Retina (tissue), 1 donor: Measurements from ENCODE around the gene EEF2.
"Not testable (repeated sequence)": the region's sequence is repeated elsewhere in the genome, so short reads cannot be mapped to it uniquely, and the experiment has no call there.

Experiments
- DNase-seq: peaks from one replicate; pipeline ENCODE4 v3.0.0-alpha.2; 2016

The EEF2 gene

GRCh38 chr19:4014541-4015491 lies 29.6 kb upstream of the EEF2 start:
- DNase-seq: peak; percentile 59

GRCh38 chr19:4013886-4014540 lies 28.8 kb upstream of the EEF2 start:
- no peak for DNase-seq

GRCh38 chr19:4012975-4013634 lies 27.8 kb upstream of the EEF2 start:
- DNase-seq: no peak

- DNase-seq: no peak
Observed at GRCh38 chr19:4012092-4012974, 27.1 kb upstream of the EEF2 start.

- DNase-seq: not testable (repeated sequence)
Observed at GRCh38 chr19:4011430-4011829, 26.2 kb upstream of the EEF2 start.

- DNase-seq: no peak
Observed at GRCh38 chr19:4010808-4011110, 25.5 kb upstream of the EEF2 start.

GRCh38 chr19:4009990-4010807 lies 24.9 kb upstream of the EEF2 start:
- DNase-seq: peak; percentile 28

GRCh38 chr19:4007836-4008539 lies 22.7 kb upstream of the EEF2 start:
- peak; percentile 32 for DNase-seq

- DNase-seq: peak; percentile 98
Observed at GRCh38 chr19:4007021-4007835, 22.0 kb upstream of the EEF2 start, which contains the start of gene PIAS4. Gene PIAS4 (plus strand): TSS chr19:4007736. CDS start chr19:4007761, 25 bp downstream.

GRCh38 chr19:4005436-4005835 lies 20.2 kb upstream of the EEF2 start:
- DNase-seq: not testable (repeated sequence)

GRCh38 chr19:4000798-4001197 lies 15.5 kb upstream of the EEF2 start:
- not testable (repeated sequence) for DNase-seq

- DNase-seq: not testable (repeated sequence)
Observed at GRCh38 chr19:3998667-3999412, 13.6 kb upstream of the EEF2 start.

- no peak for DNase-seq
Observed at GRCh38 chr19:3995607-3996006, 10.3 kb upstream of the EEF2 start.

- DNase-seq: no peak
Observed at GRCh38 chr19:3990815-3991117, 5.5 kb upstream of the EEF2 start.

GRCh38 chr19:3987619-3988371 lies 2.5 kb upstream of the EEF2 start:
- DNase-seq: peak; percentile 93

- DNase-seq: peak; percentile 57
Observed at GRCh38 chr19:3986260-3987041, 1.2 kb upstream of the EEF2 start.

GRCh38 chr19:3985643-3986259 lies 488 bp upstream of the EEF2 start:
- no peak for DNase-seq

- peak; percentile 22 for DNase-seq
Observed at GRCh38 chr19:3984584-3984907, 717 bp downstream of the EEF2 start.
